Measurements from ENCODE around the gene REEP3.
"Not testable (repeated sequence)": the region's sequence is repeated elsewhere in the genome, so short reads cannot be mapped to it uniquely, and the experiment has no call there.

The REEP3 gene

GRCh38 chr10:63631991-63632390 lies 110.8 kb downstream of the REEP3 start:
- no peak for DNase-seq

GRCh38 chr10:63633677-63634487 lies 112.7 kb downstream of the REEP3 start:
- DNase-seq = no peak

- DNase-seq = no peak
Measured at GRCh38 chr10:63634488-63635065, 113.4 kb downstream of the REEP3 start.

- DNase-seq = no peak
Measured at GRCh38 chr10:63636812-63637211, 115.6 kb downstream of the REEP3 start.

GRCh38 chr10:63637901-63638327 lies 116.7 kb downstream of the REEP3 start:
- DNase-seq = no peak

GRCh38 chr10:63641366-63641765 lies 120.2 kb downstream of the REEP3 start:
- DNase-seq = no peak

- no peak for DNase-seq
Measured at GRCh38 chr10:63641799-63642198, 120.6 kb downstream of the REEP3 start.

- no peak for DNase-seq
Measured at GRCh38 chr10:63642808-63643207, 121.6 kb downstream of the REEP3 start.

GRCh38 chr10:63644418-63645142 lies 123.4 kb downstream of the REEP3 start:
- no peak for DNase-seq

- no peak for DNase-seq
Measured at GRCh38 chr10:63645195-63645594, 124.0 kb downstream of the REEP3 start.

GRCh38 chr10:63646491-63646890 lies 125.3 kb downstream of the REEP3 start:
- DNase-seq = no peak

GRCh38 chr10:63651864-63652263 lies 130.7 kb downstream of the REEP3 start:
- DNase-seq = no peak

- no peak for DNase-seq
Measured at GRCh38 chr10:63653747-63654146, 132.5 kb downstream of the REEP3 start.

GRCh38 chr10:63657761-63658160 lies 136.6 kb downstream of the REEP3 start:
- DNase-seq = no peak

- not testable (repeated sequence) for DNase-seq
Measured at GRCh38 chr10:63660941-63661340, 139.7 kb downstream of the REEP3 start.

- DNase-seq = no peak
Measured at GRCh38 chr10:63661347-63661746, 140.1 kb downstream of the REEP3 start.

- no peak for DNase-seq
Measured at GRCh38 chr10:63664341-63664885, 143.2 kb downstream of the REEP3 start.

GRCh38 chr10:63665006-63665580 lies 143.9 kb downstream of the REEP3 start:
- not testable (repeated sequence) for DNase-seq

- DNase-seq = no peak
Measured at GRCh38 chr10:63665670-63666134, 144.5 kb downstream of the REEP3 start.

- no peak for DNase-seq
Measured at GRCh38 chr10:63666836-63667383, 145.7 kb downstream of the REEP3 start.

- DNase-seq = no peak
Measured at GRCh38 chr10:63667596-63668480, 146.6 kb downstream of the REEP3 start.

Measured in right forelimb (tissue), 1 donor.